K562 (cell line): ENCODE measurements around the gene IQCM.
"Not testable (repeated sequence)": the region's sequence is repeated elsewhere in the genome, so short reads cannot be mapped to it uniquely, and the experiment has no call there.

ENCODE experiments used
- CHCHD3 ChIP-seq: fragments of 250-450 bp; sonication (Bioruptor Pico); IDR thresholded peaks from 2 replicates; pipeline ENCODE4 v2.1.2; 2022; ENCODE audit warnings: mild to moderate bottlenecking
- FOS ChIP-seq: IDR thresholded peaks from 3 replicates; pipeline ENCODE4 v1.6.1; 2011; ENCODE audit not compliant: insufficient read length; ENCODE audit errors: extremely low read depth
- FOXM1 ChIP-seq, 2 experiments: fragments of 450-650 bp in 1 of 2; sonication (generic) in 1 of 2; formaldehyde crosslinking in 1 of 2; IDR thresholded peaks; 2 replicates each; pipeline versions ENCODE4 v1.6.1 to v1.9.0; 2017 to 2022; ENCODE audit warnings: low read depth in 2 of 2, mild to moderate bottlenecking in 2 of 2, missing genetic modification reagents in 1 of 2, moderate library complexity in 1 of 2
- HDAC2 ChIP-seq: fragments of 450-650 bp; IDR thresholded peaks from 2 replicates; pipeline ENCODE4 v1.6.1; 2016; ENCODE audit warnings: mild to moderate bottlenecking
- NFIC ChIP-seq: fragments of 450-650 bp; IDR thresholded peaks from 2 replicates; pipeline ENCODE4 v1.6.1; 2017; ENCODE audit warnings: mild to moderate bottlenecking, inconsistent platforms
- POLR2A ChIP-seq: fragments of 450-650 bp; conservative IDR thresholded peaks from 2 replicates; pipeline ENCODE4 v1.6.1; 2016
- TAF1 ChIP-seq: IDR thresholded peaks from 2 replicates; pipeline ENCODE4 v1.6.1; 2011; ENCODE audit warnings: mild to moderate bottlenecking, low read length, moderate library complexity; ENCODE audit not compliant: insufficient read depth, control insufficient read depth, severe bottlenecking; ENCODE audit errors: extremely low read depth
- TF ChIP-seq, protein P1 (sequence below): sonication (generic); formaldehyde crosslinking; IDR thresholded peaks from 2 replicates; pipeline ENCODE4 v1.8.0; 2022; ENCODE audit warnings: missing genetic modification reagents, mild to moderate bottlenecking, moderate library complexity, borderline replicate concordance

DNA sequence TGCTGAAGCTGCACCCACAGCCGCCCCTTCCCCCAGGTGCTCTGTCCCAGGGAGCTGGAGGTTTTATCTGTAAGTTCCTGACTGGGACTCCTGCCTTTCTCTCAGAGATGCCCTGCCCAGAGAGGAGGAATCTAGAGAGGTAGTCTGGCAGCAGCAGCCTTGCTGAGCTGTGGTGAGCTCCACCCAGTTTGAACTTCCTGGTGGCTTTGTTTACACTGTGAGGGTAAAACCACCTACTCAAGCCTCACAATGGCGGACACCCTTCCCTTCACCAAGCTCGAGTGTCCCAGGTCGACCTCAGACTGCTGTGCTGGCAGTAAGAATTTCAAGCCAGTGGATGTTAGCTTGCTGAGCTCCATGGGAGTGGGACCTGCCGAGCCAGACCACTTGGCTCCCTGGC, 474.5 kb downstream of the IQCM start:
- TF ChIP-seq FOS; NFIC; TAF1; HDAC2; FOXM1 (IDR thresholded peaks at IDR 0.05; ENCODE audit: low read depth); FOXM1 (CRISPR knock-in tag; IDR thresholded peaks at IDR 0.05; ENCODE audit: low read depth); POLR2A; CHCHD3: not testable (repeated sequence)
- TF ChIP-seq, protein P1, sequence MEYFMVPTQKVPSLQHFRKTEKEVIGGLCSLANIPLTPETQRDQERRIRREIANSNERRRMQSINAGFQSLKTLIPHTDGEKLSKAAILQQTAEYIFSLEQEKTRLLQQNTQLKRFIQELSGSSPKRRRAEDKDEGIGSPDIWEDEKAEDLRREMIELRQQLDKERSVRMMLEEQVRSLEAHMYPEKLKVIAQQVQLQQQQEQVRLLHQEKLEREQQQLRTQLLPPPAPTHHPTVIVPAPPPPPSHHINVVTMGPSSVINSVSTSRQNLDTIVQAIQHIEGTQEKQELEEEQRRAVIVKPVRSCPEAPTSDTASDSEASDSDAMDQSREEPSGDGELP = not testable (repeated sequence)
